Ovary (tissue), 3 donors: ENCODE measurements around the gene LAD1.

ENCODE experiments used
- CTCF ChIP-seq, 3 donors: fragments of 450-650 bp in 2 of 3; fragments of 200-600 bp in 1 of 3; IDR thresholded peaks; one replicate each; pipeline versions ENCODE4 v1.5.1 to v1.8.0; 2016 to 2022; ENCODE audit warnings: antibody characterized with exemption in 3 of 3, mild to moderate bottlenecking in 1 of 3
- EP300 ChIP-seq: sonication (generic); formaldehyde crosslinking; IDR thresholded peaks from one replicate; pipeline ENCODE4 v1.6.1; 2017; ENCODE audit warnings: antibody characterized with exemption
- donor health status: DM: no; HTN: no; CAD: no.

GRCh38 chr1:201381130-201381529 lies 18.0 kb downstream of the LAD1 start:
- TF ChIP-seq CTCF (IDR thresholded peaks at IDR 0.05), result no peak
- TF ChIP-seq EP300, result no peak
